ENCODE measurements around the gene CCDC149.

GRCh38 chr4:24772061-24772705 lies 140.7 kb downstream of the CCDC149 start:
- TF ChIP-seq CTCF (conservative IDR thresholded peaks at IDR 0.05; ENCODE audit: low read length) (no peak), EZH2phosphoT487 (IDR thresholded peaks at IDR 0.05; ENCODE audit: borderline replicate concordance, low read depth, low read length) (no peak)
